GM12874 (cell line): ENCODE results near the gene LRRC27.

ENCODE experiments used
- TF ChIP-seq, protein P1 (sequence below): IDR thresholded peaks from 2 replicates; pipeline ENCODE4 v1.5.1; 2011; ENCODE audit warnings: low read depth, mild to moderate bottlenecking, control low read depth, low read length, moderate library complexity; ENCODE audit not compliant: insufficient read depth

LRRC27 gene

DNA sequence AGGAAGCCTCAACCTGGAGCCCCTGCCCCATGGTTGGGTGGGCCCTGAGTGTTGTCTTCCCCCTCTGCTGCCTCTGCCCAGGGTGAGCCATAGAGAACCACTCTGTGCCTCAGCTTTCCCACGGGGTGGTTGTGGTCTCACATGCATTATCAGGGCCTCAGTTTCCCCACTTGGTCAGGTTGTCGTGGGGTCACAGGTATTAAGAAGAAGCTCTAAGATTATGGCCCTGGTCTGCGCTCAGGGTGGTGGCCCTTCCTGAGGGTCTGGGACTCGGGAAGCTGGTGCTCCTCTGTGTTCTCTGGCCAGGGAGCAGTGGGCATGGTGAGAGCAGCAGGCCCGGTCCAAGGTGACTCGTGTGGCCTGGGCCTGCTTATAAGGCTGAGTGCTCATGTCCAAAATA lies 17.8 kb downstream of the LRRC27 start:
- TF ChIP-seq, protein P1, sequence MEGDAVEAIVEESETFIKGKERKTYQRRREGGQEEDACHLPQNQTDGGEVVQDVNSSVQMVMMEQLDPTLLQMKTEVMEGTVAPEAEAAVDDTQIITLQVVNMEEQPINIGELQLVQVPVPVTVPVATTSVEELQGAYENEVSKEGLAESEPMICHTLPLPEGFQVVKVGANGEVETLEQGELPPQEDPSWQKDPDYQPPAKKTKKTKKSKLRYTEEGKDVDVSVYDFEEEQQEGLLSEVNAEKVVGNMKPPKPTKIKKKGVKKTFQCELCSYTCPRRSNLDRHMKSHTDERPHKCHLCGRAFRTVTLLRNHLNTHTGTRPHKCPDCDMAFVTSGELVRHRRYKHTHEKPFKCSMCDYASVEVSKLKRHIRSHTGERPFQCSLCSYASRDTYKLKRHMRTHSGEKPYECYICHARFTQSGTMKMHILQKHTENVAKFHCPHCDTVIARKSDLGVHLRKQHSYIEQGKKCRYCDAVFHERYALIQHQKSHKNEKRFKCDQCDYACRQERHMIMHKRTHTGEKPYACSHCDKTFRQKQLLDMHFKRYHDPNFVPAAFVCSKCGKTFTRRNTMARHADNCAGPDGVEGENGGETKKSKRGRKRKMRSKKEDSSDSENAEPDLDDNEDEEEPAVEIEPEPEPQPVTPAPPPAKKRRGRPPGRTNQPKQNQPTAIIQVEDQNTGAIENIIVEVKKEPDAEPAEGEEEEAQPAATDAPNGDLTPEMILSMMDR: no peak

DNA sequence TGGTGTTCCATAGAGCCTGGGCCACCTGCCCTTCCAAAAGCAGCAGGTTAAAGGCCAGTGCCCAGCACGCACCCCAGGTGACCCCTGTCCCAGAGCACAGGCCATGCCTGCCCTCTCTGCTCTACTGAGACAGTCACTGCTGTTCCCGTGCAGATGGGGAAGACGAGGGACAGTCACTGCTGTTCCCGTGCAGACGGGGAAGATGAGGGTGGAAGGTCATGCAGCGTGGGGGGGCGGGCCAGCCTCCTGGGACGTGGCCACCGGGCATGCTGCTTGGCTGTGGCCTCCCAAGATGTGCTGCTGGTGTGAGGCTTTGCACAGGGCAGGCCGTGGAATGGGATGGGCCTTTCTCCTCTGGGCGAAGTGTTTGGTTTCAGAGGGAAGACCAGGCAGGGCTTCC lies 18.4 kb downstream of the LRRC27 start:
- TF ChIP-seq, protein P1: no peak

DNA sequence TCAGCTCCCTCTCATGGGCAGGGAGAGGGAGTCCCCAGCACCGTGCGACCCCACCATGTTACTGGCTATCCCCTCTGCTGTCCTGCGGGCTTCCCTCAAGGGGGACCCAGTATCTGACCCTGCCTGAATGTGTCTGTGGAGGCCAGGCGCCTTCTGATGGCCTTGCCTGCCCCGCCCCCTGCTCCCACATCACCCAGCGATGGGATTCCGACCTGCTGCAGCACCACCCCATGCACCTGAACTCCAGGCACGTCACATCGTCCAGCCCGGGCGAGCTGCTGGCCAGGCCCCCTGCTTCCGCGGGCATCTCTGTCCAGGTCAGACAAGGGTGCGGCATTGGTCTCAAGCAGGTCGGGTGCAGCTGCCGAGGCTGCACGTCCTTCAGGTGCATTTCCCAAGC lies 19.0 kb downstream of the LRRC27 start:
- TF ChIP-seq, protein P1: no peak

DNA sequence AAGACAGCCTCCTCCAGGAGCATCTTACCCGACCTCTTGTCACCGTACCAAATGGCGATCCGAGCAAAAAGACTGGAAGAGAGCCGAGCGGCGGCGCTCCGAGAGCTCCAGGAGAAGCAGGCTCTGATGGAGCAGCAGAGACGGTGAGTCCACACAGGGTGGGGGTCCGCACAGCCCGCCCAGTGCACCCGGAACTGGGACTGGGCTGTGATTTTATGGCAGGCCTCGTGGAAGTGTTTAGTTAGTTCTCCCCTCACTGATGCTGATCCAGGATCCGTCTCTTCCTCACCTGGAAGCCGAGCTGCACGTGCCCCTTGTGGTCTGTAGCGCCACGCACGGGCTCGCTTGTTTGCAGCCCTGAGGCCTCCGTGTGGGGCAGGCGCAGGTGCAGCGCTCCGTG lies 19.6 kb downstream of the LRRC27 start:
- TF ChIP-seq, protein P1: no peak

DNA sequence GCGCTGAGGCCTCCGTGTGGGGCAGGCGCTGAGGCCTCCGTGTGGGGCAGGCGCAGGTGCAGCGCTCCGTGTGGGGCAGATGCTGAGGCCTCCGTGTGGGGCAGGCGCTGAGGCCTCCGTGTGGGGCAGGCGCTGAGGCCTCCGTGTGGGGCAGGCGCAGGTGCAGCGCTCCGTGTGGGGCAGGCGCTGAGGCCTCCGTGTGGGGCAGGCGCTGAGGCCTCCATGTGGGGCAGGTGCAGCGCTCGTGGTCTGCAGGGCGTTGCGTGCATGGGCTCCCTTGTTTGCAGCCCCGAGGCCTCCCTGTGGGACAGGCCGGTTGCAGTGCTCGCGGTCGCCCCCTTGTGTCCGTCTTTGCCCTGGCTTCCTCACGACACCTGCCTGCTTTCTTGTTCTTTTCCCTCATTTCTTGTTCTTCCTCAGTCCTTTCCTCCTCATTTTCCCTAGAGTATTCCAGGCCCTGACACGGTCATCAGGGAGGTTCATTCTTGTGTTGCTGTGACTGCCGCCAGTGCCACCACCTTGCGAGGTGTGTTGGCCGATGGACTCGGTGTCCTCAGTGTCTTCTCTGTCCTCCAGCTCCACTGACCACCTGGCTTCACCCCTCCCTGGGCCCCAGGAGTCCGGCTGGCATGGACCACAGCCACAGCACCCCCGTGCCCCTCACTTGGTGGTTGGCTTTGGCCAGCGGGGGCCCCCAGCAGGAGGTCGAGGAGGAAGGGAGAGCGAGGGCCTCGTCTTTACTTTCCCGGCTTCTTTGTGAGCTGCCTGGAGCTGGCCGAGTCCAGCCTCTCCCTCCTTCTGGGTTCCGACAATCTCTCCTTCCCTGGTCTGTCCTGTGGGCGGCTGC lies 20.7 kb downstream of the LRRC27 start:
- TF ChIP-seq, protein P1: peak; percentile 90

DNA sequence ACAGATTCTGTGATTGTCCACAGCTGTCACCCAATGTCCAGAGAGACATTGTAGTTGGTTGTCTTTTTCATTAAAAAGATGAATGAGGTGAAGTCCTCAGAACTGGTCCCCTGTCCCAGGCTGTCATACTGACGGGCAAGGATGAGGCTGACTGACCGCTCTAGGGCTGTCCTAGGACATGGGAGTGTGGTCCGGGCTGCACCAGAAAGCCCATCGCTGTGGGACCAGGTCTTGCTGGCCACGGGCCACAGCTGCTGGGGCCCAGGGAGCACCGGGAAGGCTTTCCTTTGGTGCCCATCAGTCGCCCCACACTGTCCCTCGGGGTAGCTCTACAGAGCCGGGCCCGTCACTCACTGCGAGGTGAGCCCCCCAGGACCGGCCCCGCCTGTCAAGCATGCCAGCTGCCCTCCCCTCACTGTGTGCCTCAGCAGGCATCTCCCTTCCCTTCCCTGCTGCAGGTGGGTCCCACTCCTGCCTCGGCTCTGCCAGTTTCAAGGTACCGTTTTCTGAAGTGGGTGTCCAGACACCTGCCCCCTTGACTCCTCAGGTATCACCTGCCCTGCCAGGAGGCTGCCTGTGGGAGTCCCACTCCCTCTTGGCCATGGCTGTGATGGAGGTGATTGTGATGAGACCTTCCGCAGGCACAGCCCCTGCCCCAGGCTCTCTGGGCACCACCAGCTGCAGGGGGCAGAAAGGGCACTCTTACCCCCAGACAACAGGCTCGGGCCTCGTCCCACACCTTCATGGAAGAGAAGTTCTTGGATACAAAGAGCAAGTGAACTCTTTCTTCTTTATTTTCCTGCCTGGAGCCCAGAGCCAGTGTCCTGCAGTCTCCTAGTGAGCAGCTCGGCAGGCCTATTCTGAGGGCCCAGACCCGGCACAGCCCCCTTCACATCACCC lies 21.7 kb downstream of the LRRC27 start:
- TF ChIP-seq, protein P1: no peak

DNA sequence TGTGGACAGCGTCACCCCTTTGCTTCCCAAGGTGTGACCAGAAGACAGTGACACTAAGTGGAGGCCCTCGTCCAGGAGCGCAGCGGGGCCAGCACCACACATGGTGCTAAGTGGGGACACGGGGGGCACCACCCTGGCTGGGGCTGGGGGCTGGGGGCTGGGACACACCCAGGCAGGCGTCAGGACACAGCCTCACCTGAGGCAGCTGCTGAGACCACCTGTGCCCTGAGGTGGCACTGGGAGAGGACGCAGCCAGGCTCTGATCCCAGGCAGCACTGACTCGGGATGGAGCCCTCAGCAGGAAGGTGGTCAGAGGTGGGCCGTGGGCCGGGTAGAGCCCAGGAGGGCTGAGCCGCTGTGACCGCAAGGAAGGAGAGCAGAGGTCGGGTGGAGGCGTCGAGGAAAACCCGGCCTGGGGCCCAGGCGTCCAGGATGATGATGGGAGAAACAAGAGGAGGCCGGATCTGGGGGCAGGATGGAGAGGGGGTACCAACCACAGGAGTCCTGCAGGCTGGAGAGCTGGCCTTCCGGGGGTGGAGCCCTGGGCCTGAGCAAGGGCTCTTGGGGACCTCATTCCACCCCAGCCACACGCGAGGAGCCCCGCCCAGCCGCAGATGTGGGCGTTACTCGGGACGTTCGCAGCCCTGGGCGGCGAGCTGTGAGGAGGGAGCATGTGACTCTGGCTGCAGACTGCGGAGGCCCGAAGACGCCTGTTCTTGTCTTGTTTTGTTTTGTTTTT lies 22.5 kb downstream of the LRRC27 start:
- TF ChIP-seq, protein P1: no peak
